Measurements from ENCODE around the gene TARP.

- TF ChIP-seq, protein P1, sequence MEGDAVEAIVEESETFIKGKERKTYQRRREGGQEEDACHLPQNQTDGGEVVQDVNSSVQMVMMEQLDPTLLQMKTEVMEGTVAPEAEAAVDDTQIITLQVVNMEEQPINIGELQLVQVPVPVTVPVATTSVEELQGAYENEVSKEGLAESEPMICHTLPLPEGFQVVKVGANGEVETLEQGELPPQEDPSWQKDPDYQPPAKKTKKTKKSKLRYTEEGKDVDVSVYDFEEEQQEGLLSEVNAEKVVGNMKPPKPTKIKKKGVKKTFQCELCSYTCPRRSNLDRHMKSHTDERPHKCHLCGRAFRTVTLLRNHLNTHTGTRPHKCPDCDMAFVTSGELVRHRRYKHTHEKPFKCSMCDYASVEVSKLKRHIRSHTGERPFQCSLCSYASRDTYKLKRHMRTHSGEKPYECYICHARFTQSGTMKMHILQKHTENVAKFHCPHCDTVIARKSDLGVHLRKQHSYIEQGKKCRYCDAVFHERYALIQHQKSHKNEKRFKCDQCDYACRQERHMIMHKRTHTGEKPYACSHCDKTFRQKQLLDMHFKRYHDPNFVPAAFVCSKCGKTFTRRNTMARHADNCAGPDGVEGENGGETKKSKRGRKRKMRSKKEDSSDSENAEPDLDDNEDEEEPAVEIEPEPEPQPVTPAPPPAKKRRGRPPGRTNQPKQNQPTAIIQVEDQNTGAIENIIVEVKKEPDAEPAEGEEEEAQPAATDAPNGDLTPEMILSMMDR (IDR thresholded peaks at IDR 0.05; ENCODE audit: poor library complexity, severe bottlenecking), result no peak
- TF ChIP-seq SMC3 (conservative IDR thresholded peaks at IDR 0.05; ENCODE audit: poor library complexity) (no peak), EZH2 (IDR thresholded peaks at IDR 0.05; ENCODE audit: borderline replicate concordance, insufficient read depth, low read length, poor library complexity, severe bottlenecking) (no peak), POLR2AphosphoS5 (IDR thresholded peaks at IDR 0.05) (no peak), MXI1 (conservative IDR thresholded peaks at IDR 0.05; ENCODE audit: poor library complexity, severe bottlenecking) (no peak), RAD21 (conservative IDR thresholded peaks at IDR 0.05) (no peak)
- TF ChIP-seq, protein P2, sequence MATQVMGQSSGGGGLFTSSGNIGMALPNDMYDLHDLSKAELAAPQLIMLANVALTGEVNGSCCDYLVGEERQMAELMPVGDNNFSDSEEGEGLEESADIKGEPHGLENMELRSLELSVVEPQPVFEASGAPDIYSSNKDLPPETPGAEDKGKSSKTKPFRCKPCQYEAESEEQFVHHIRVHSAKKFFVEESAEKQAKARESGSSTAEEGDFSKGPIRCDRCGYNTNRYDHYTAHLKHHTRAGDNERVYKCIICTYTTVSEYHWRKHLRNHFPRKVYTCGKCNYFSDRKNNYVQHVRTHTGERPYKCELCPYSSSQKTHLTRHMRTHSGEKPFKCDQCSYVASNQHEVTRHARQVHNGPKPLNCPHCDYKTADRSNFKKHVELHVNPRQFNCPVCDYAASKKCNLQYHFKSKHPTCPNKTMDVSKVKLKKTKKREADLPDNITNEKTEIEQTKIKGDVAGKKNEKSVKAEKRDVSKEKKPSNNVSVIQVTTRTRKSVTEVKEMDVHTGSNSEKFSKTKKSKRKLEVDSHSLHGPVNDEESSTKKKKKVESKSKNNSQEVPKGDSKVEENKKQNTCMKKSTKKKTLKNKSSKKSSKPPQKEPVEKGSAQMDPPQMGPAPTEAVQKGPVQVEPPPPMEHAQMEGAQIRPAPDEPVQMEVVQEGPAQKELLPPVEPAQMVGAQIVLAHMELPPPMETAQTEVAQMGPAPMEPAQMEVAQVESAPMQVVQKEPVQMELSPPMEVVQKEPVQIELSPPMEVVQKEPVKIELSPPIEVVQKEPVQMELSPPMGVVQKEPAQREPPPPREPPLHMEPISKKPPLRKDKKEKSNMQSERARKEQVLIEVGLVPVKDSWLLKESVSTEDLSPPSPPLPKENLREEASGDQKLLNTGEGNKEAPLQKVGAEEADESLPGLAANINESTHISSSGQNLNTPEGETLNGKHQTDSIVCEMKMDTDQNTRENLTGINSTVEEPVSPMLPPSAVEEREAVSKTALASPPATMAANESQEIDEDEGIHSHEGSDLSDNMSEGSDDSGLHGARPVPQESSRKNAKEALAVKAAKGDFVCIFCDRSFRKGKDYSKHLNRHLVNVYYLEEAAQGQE (IDR thresholded peaks at IDR 0.05; ENCODE audit: borderline replicate concordance), result no peak
These were observed 53.0 kb downstream of the TARP start for GRCh38 chr7:38220452-38220851.

Data from neural cell (in vitro differentiated cells).